Keratinocyte (primary cell): ENCODE measurements around the gene GPATCH2. TPM values are rescaled to one million over a fixed set of nuclear protein-coding genes. Genes with fewer than 3 reads are reported as not detected.

Source experiments
- DNase-seq: peaks from one replicate; pipeline ENCODE4 v3.0.0-alpha.2; 2011; ENCODE audit warnings: low read depth, missing footprints, low spot score
- FAIRE-seq: peaks from 2 replicates; lab custom pipeline; 2011; peaks lifted over from hg19 to GRCh38; lab: Jason Lieb, UNC
- H2AFZ ChIP-seq: 2 replicates; pipeline ENCODE4 v1.6.0; 2012; ENCODE audit warnings: low read length, control low read depth, inconsistent platforms; ENCODE audit not compliant: control insufficient read depth
- H3K27ac ChIP-seq: 2 replicates; pipeline ENCODE4 v1.5.1; 2011; ENCODE audit warnings: low read length; ENCODE audit not compliant: control insufficient read depth, insufficient read depth
- H3K27me3 ChIP-seq: 3 replicates; pipeline ENCODE4 v1.6.0; 2011; ENCODE audit warnings: low read length; ENCODE audit not compliant: control insufficient read depth, insufficient read depth; ENCODE audit errors: extremely low read depth
- H3K36me3 ChIP-seq, 2 experiments: 2 replicates in 1 of 2; 3 replicates in 1 of 2; pipeline ENCODE4 v1.5.1; 2011; ENCODE audit warnings: low read length in 2 of 2, mild to moderate bottlenecking in 1 of 2; ENCODE audit not compliant: control insufficient read depth in 2 of 2, insufficient read depth in 2 of 2; ENCODE audit errors: extremely low read depth in 1 of 2
- H3K4me1 ChIP-seq: 3 replicates; pipeline ENCODE4 v1.5.1; 2011; ENCODE audit warnings: low read length; ENCODE audit not compliant: control insufficient read depth, insufficient read depth; ENCODE audit errors: extremely low read depth
- H3K4me2 ChIP-seq: 3 replicates; pipeline ENCODE4 v1.6.0; 2011; ENCODE audit warnings: low read depth, low read length; ENCODE audit not compliant: control insufficient read depth, insufficient read depth; ENCODE audit errors: extremely low read depth
- H3K4me3 ChIP-seq, 3 experiments: fragments of 200-600 bp in 1 of 3; sonication (generic) in 1 of 3; 2 replicates in 2 of 3; 3 replicates in 1 of 3; pipeline ENCODE4 v1.5.1; 2011 to 2016; ENCODE audit warnings: low read length in 3 of 3, mild to moderate bottlenecking in 3 of 3, control low read depth in 2 of 3, inconsistent platforms in 1 of 3, low read depth in 1 of 3, mixed read lengths in 1 of 3, mixed run types in 1 of 3, moderate library complexity in 1 of 3; ENCODE audit not compliant: control insufficient read depth in 2 of 3, insufficient read depth in 2 of 3; ENCODE audit errors: extremely low read depth in 1 of 3
- H3K79me2 ChIP-seq: 2 replicates; pipeline ENCODE4 v1.6.0; 2012; ENCODE audit warnings: low read length; ENCODE audit not compliant: control insufficient read depth, insufficient read depth
- H3K9ac ChIP-seq: 3 replicates; pipeline ENCODE4 v1.6.0; 2011; ENCODE audit warnings: low read length; ENCODE audit not compliant: control insufficient read depth, insufficient read depth; ENCODE audit errors: extremely low read depth
- H3K9me1 ChIP-seq: 3 replicates; pipeline ENCODE4 v1.6.0; 2011; ENCODE audit warnings: low read length; ENCODE audit not compliant: control insufficient read depth, insufficient read depth; ENCODE audit errors: extremely low read depth
- H3K9me3 ChIP-seq: 2 replicates; pipeline ENCODE4 v1.5.1; 2012; ENCODE audit warnings: low read depth, low read length; ENCODE audit not compliant: control insufficient read depth
- H4K20me1 ChIP-seq: 3 replicates; pipeline ENCODE4 v1.6.0; 2011; ENCODE audit warnings: low read length; ENCODE audit not compliant: control insufficient read depth, insufficient read depth; ENCODE audit errors: extremely low read depth
- EZH2 ChIP-seq: IDR thresholded peaks from one replicate; pipeline ENCODE4 v1.6.1; 2012; ENCODE audit warnings: inconsistent platforms, mild to moderate bottlenecking, low read length, moderate library complexity
- dilution Hi-C: fragments of 300-500 bp; cut with MboI; formaldehyde crosslinking; loops from one replicate; pipeline ENCODE4 v1.7.0; 2020; ENCODE audit warnings: low sequenced_read_pairs; ENCODE audit not compliant: extremely low pct_ligation_motif_present
- polyA plus RNA-seq, 5 experiments: library from polyadenylated mRNA; depleted of rRNA in 3 of 5; stranded (reverse) in 3 of 5; stranded (forward) in 1 of 5; unstranded in 1 of 5; fragments of >200 nt; gene quantifications; 1 replicate in 1 of 5; 2 replicates in 3 of 5; 3 replicates in 1 of 5; pipeline versions ENCODE4 v1.2.1 to v1.2.3, GENCODE V29; 2011 to 2012; ENCODE audit warnings: missing spikeins in 2 of 5, low read depth in 1 of 5, low replicate concordance in 1 of 5
- TF ChIP-seq, protein P1 (sequence below), 3 experiments: IDR thresholded peaks in 1 of 3; conservative IDR thresholded peaks in 1 of 3; optimal IDR thresholded peaks in 1 of 3; 2 replicates in 2 of 3; 3 replicates in 1 of 3; pipeline versions ENCODE3 to v1.5.1; 2011; ENCODE audit warnings: low read length in 3 of 3, mild to moderate bottlenecking in 3 of 3, moderate library complexity in 2 of 3, control low read depth in 1 of 3, inconsistent platforms in 1 of 3; ENCODE audit not compliant: insufficient read depth in 2 of 3; ENCODE audit errors: extremely low read depth in 1 of 3

GPATCH2 gene
- polyA plus RNA-seq, 1 donor (not counting 4 experiments of a cell fraction or from before 2014, with no cell fraction given), result 15.7 TPM

DNA sequence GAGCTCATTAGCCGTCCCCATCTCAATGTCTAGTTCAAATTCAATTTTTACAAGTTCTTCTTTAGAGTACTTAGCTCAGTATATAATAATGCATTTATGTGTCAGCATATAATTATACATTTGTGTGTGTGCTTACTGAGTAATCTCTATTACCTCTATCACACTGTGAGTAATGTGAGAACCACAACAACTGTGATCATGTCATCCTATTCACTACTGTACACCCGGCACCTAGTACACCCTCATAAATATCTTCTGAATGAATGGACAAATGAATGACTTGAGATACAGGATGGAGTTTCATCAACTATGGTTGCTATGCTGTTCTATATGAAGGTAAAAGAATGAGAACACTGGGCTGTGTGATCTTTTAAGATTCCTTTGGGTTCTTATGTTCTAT is 124.0 kb downstream of the GPATCH2 start:
- Histone ChIP-seq H3K4me3 (no peak overlapping the region), H3K79me2 (no peaks in the 10 kb centered on the region), H3K4me1 (peaks cover 12% of the 10 kb centered on the region), H3K4me2 (no peak overlapping the region), H4K20me1 (no peaks in the 10 kb centered on the region), H3K27ac (peak overlapping the region; percentile 59), H3K36me3 (no peaks in the 10 kb centered on the region), H3K9ac (no peak overlapping the region), H2AFZ (no peak overlapping the region), H3K9me3 (no peaks in the 10 kb centered on the region), H3K27me3 (no peaks in the 10 kb centered on the region), H3K9me1 (no peaks in the 10 kb centered on the region)
- DNase-seq (peak; percentile 50), FAIRE-seq (peak; percentile 67)
- no peak for TF ChIP-seq EZH2
- TF ChIP-seq, protein P1, sequence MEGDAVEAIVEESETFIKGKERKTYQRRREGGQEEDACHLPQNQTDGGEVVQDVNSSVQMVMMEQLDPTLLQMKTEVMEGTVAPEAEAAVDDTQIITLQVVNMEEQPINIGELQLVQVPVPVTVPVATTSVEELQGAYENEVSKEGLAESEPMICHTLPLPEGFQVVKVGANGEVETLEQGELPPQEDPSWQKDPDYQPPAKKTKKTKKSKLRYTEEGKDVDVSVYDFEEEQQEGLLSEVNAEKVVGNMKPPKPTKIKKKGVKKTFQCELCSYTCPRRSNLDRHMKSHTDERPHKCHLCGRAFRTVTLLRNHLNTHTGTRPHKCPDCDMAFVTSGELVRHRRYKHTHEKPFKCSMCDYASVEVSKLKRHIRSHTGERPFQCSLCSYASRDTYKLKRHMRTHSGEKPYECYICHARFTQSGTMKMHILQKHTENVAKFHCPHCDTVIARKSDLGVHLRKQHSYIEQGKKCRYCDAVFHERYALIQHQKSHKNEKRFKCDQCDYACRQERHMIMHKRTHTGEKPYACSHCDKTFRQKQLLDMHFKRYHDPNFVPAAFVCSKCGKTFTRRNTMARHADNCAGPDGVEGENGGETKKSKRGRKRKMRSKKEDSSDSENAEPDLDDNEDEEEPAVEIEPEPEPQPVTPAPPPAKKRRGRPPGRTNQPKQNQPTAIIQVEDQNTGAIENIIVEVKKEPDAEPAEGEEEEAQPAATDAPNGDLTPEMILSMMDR (optimal IDR thresholded peaks at IDR 0.05 in 1 of 3, IDR thresholded peaks at IDR 0.05 in 1 of 3, conservative IDR thresholded peaks at IDR 0.05 in 1 of 3; ENCODE audit: extremely low read depth in 1 of 3, insufficient read depth in 2 of 3, low read length in 3 of 3), result no peak
- dilution Hi-C loops, result no loop called here

DNA sequence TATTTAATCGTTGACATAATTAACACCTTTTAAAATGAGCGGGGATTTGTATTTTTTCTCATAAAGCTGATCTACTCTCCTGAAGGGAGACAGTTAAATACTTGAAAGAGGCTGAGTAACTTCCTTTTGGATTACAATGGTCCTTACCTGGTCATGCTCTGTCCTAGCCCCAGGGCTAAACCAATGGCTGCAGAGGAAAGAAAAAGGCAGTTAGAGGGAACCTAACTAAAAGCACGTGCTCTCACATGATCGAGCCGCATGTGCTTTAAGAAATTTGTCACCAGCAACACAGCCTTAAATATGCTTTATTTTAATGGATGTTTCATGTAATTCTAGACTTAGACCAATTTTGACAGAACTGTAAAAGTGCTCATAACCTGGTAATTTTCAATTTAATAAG is 132.7 kb downstream of the GPATCH2 start:
- Histone ChIP-seq H3K9ac (no peak overlapping the region), H3K9me3 (no peaks in the 10 kb centered on the region), H2AFZ (no peak overlapping the region), H3K27ac (no peak overlapping the region), H3K4me2 (no peak overlapping the region), H3K27me3 (no peaks in the 10 kb centered on the region), H4K20me1 (no peaks in the 10 kb centered on the region), H3K4me1 (peaks cover 9% of the 10 kb centered on the region), H3K36me3 (peaks cover 0 to 2% of the 10 kb centered on the region in 2 experiments), H3K79me2 (no peaks in the 10 kb centered on the region), H3K4me3 (no peak overlapping the region), H3K9me1 (no peaks in the 10 kb centered on the region)
- DNase-seq (no peak), FAIRE-seq (peak; percentile 13)
- TF ChIP-seq, protein P1 (optimal IDR thresholded peaks at IDR 0.05 in 1 of 3, IDR thresholded peaks at IDR 0.05 in 1 of 3, conservative IDR thresholded peaks at IDR 0.05 in 1 of 3; ENCODE audit: extremely low read depth in 1 of 3, insufficient read depth in 2 of 3, low read length in 3 of 3), result no peak
- TF ChIP-seq EZH2, result no peak
- dilution Hi-C loops, result no loop called here
